Measurements from ENCODE around the gene RNF224. TPM values are rescaled to one million over a fixed set of nuclear protein-coding genes. Genes with fewer than 3 reads are reported as not detected.

RNF224 gene
- total and polyA plus RNA-seq, 2 of the 13 experiments (the other 11 are each of a cell fraction or from before 2014, with no cell fraction given): 0.09 TPM; not detected in 1

- TF ChIP-seq HMGXB4 (CRISPR knock-in tag; IDR thresholded peaks at IDR 0.05; ENCODE audit: borderline replicate concordance in 1 of 2, low read depth in 1 of 2): peak; percentile 31 to 76; a peak in 3 of 4 replicates
- TF ChIP-seq ZNF317 (CRISPR knock-in tag; IDR thresholded peaks at IDR 0.05): no peak
- TF ChIP-seq LRRFIP1 (CRISPR knock-in tag; conservative IDR thresholded peaks at IDR 0.05): no peak
- TF ChIP-seq SRF (IDR thresholded peaks at IDR 0.05; ENCODE audit: low read depth, low read length): no peak
- 0 out of 2 replicates have a peak, but pooled peaks have one; percentile 21 for TF ChIP-seq CREB3 (CRISPR knock-in tag; IDR thresholded peaks at IDR 0.05)
- TF ChIP-seq NRL (CRISPR knock-in tag; IDR thresholded peaks at IDR 0.05; ENCODE audit: borderline replicate concordance): peak; percentile 12; the same call in 1 of the 2 replicates
- TF ChIP-seq ZNF549 (CRISPR knock-in tag; IDR thresholded peaks at IDR 0.05): no peak
- 0 out of 2 replicates have a peak, but pooled peaks have one; percentile 19 for TF ChIP-seq HOXA7 (CRISPR knock-in tag; IDR thresholded peaks at IDR 0.05)
- TF ChIP-seq GLI4 (CRISPR knock-in tag; IDR thresholded peaks at IDR 0.05; ENCODE audit: borderline replicate concordance): no peak
- TF ChIP-seq ZNF646 (CRISPR knock-in tag; IDR thresholded peaks at IDR 0.05): no peak
- peak; percentile 53; the same call in 1 of the 2 replicates for TF ChIP-seq PRDM10 (CRISPR knock-in tag; IDR thresholded peaks at IDR 0.05; ENCODE audit: low read depth)
Measured at GRCh38 chr9:137235424-137236237, 8.3 kb downstream of the RNF224 start (continued).
